ENCODE data around the gene GNAS. TPM values are rescaled to one million over a fixed set of nuclear protein-coding genes. Genes with fewer than 3 reads are reported as not detected.

The GNAS gene
- total RNA-seq, 1 donor from 2014 or later = 2,003 TPM

DNA sequence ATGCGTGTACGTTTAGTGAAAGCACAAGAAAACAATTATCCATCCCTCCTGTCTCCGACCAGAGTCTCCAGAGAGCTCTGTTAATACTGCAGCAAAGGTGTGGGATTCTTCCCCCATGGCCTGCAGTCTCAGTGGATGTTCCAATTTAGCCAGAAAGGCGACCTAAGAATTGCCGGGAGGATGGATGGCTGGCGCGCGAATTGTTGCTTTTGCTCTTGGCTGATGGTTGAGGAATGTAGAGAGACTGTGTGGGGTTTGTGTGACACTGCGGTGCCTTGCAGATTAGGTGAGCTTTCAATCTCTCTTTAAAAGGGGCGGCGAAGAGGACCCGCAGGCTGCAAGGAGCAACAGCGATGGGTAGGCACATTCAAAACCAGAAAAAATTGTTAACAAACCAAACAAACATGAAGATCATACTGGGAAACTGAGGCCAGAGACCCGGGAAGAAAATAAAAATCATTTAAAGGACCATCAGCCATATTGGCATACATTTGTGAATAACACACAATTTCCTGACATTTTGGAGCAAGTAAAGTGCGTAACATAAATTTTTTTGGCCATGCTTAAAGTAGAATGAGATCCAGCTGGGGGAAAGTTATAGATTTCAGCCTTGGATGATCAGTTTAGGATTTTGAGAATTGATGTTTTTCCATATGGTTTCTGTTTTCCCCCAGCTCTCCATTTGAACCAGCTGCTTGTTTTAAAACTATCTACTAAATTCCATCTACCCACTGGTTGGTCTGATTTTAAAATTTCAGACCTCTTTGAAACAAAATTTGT is 46.3 kb downstream of the GNAS start:
- Histone ChIP-seq H3K79me2 (ENCODE audit: insufficient read depth, low read length) (peaks cover 99% of the 10 kb centered on the region), H2AFZ (ENCODE audit: low read depth, low read length) (no peak overlapping the region), H3K9ac (ENCODE audit: low read length) (no peak overlapping the region), H3K27me3 (ENCODE audit: insufficient read depth, low read length) (no peaks in the 10 kb centered on the region), H3K36me3 (ENCODE audit: insufficient read depth, low read length) (peaks cover 23% of the 10 kb centered on the region), H4K20me1 (ENCODE audit: insufficient read depth, low read length) (peaks cover 99% of the 10 kb centered on the region), H3K27ac (ENCODE audit: low read depth, low read length) (no peak overlapping the region), H3K9me3 (ENCODE audit: insufficient read depth, low read depth, low read length) (no peaks in the 10 kb centered on the region), H3K4me1 (ENCODE audit: insufficient read depth, low read length) (peaks cover 22% of the 10 kb centered on the region), H3K4me2 (ENCODE audit: low read length) (no peak overlapping the region), H3K4me3 (ENCODE audit: insufficient read depth, low read depth, low read length) (no peak overlapping the region)
- H3K27ac Mint-ChIP-seq (ENCODE audit: unreplicated experiment) = peak overlapping the region; percentile 67
- H3K9me3 Mint-ChIP-seq (ENCODE audit: unreplicated experiment) = no peaks in the 10 kb centered on the region
- FAIRE-seq = no peak
- TF ChIP-seq, protein P1, sequence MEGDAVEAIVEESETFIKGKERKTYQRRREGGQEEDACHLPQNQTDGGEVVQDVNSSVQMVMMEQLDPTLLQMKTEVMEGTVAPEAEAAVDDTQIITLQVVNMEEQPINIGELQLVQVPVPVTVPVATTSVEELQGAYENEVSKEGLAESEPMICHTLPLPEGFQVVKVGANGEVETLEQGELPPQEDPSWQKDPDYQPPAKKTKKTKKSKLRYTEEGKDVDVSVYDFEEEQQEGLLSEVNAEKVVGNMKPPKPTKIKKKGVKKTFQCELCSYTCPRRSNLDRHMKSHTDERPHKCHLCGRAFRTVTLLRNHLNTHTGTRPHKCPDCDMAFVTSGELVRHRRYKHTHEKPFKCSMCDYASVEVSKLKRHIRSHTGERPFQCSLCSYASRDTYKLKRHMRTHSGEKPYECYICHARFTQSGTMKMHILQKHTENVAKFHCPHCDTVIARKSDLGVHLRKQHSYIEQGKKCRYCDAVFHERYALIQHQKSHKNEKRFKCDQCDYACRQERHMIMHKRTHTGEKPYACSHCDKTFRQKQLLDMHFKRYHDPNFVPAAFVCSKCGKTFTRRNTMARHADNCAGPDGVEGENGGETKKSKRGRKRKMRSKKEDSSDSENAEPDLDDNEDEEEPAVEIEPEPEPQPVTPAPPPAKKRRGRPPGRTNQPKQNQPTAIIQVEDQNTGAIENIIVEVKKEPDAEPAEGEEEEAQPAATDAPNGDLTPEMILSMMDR (IDR thresholded peaks at IDR 0.05; ENCODE audit: insufficient read depth, low read depth, low read length) = no peak
- TF ChIP-seq EZH2 (IDR thresholded peaks at IDR 0.05; ENCODE audit: insufficient read depth, low read length) = no peak
- H3K4me1 Mint-ChIP-seq (ENCODE audit: low read depth, unreplicated experiment) = peaks cover 55% of the 10 kb centered on the region
- peaks cover 9% of the 10 kb centered on the region for H3K36me3 Mint-ChIP-seq (ENCODE audit: low read depth, unreplicated experiment)
- no peak for DNase-seq (ENCODE audit: low read depth)
- peak overlapping the region; percentile 34 for H3K4me3 Mint-ChIP-seq (ENCODE audit: unreplicated experiment)
- no peaks in the 10 kb centered on the region for H3K27me3 Mint-ChIP-seq (ENCODE audit: low read depth, unreplicated experiment)

DNA sequence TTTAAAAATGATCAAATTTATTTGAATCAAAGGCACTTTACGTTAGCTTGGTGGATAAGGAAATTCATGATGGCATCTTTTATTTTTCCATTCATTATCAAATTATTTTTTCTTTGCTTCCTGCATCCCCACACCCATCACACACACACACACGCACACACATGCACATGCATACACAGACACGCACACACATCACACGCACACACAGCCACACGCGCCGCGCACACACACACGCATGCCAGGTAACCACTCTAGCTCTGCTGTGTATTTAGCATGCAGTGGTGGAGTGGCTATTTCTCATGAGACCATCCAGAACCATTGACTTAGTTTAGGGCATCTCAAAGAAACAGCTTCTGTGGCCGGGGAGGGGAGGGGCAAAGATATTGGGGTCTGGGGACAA is 47.0 kb downstream of the GNAS start:
- no peaks in the 10 kb centered on the region for H3K27me3 ChIP-seq (ENCODE audit: insufficient read depth, low read length)
- peaks cover 15% of the 10 kb centered on the region for H3K4me1 ChIP-seq (ENCODE audit: insufficient read depth, low read length)
- no peak overlapping the region for H3K9ac ChIP-seq (ENCODE audit: low read length)
- FAIRE-seq = no peak
- H3K36me3 Mint-ChIP-seq (ENCODE audit: low read depth, unreplicated experiment) = peaks cover 9% of the 10 kb centered on the region
- no peak for TF ChIP-seq EZH2 (IDR thresholded peaks at IDR 0.05; ENCODE audit: insufficient read depth, low read length)
- TF ChIP-seq, protein P1 (IDR thresholded peaks at IDR 0.05; ENCODE audit: insufficient read depth, low read depth, low read length) = no peak
- no peak overlapping the region for H3K4me3 ChIP-seq (ENCODE audit: insufficient read depth, low read depth, low read length)
- H3K79me2 ChIP-seq (ENCODE audit: insufficient read depth, low read length) = peaks cover 99% of the 10 kb centered on the region
- H3K27ac Mint-ChIP-seq (ENCODE audit: unreplicated experiment) = peak overlapping the region; percentile 77
- no peak overlapping the region for H3K27ac ChIP-seq (ENCODE audit: low read depth, low read length)
- no peak overlapping the region for H3K4me2 ChIP-seq (ENCODE audit: low read length)
- H2AFZ ChIP-seq (ENCODE audit: low read depth, low read length) = no peak overlapping the region
- H3K4me3 Mint-ChIP-seq (ENCODE audit: unreplicated experiment) = no peak overlapping the region
- DNase-seq (ENCODE audit: low read depth) = no peak
- H3K4me1 Mint-ChIP-seq (ENCODE audit: low read depth, unreplicated experiment) = peaks cover 53% of the 10 kb centered on the region
- peaks cover 99% of the 10 kb centered on the region for H4K20me1 ChIP-seq (ENCODE audit: insufficient read depth, low read length)
- no peaks in the 10 kb centered on the region for H3K9me3 ChIP-seq (ENCODE audit: insufficient read depth, low read depth, low read length)
- H3K27me3 Mint-ChIP-seq (ENCODE audit: low read depth, unreplicated experiment) = no peaks in the 10 kb centered on the region
- H3K9me3 Mint-ChIP-seq (ENCODE audit: unreplicated experiment) = no peaks in the 10 kb centered on the region
- peaks cover 27% of the 10 kb centered on the region for H3K36me3 ChIP-seq (ENCODE audit: insufficient read depth, low read length)

DNA sequence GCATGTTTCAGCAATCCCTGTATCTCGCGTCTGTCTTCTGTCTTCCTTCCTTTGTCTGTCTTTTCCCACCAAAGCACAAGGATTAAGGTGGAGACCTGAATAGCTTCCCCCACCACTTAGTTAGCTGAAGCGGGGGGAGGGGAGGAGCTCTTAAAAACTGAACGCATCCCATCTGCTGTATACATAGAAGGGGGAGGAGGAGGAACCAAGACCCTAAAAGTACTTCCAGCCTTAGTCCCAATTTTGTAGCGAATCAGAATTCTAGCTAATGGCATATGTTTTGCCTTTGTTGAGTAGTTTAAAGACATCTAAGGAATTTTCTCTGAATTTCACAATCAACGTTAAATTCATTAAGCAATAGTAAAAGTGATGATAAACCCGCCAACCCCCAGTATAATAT is 47.9 kb downstream of the GNAS start:
- DNase-seq (ENCODE audit: low read depth) (no peak), FAIRE-seq (no peak)
- peaks cover 36% of the 10 kb centered on the region for H3K36me3 ChIP-seq (ENCODE audit: insufficient read depth, low read length)
- peaks cover 99% of the 10 kb centered on the region for H4K20me1 ChIP-seq (ENCODE audit: insufficient read depth, low read length)
- Mint-ChIP-seq H3K36me3 (ENCODE audit: low read depth, unreplicated experiment) (peaks cover 11% of the 10 kb centered on the region), H3K9me3 (ENCODE audit: unreplicated experiment) (no peaks in the 10 kb centered on the region), H3K27me3 (ENCODE audit: low read depth, unreplicated experiment) (no peaks in the 10 kb centered on the region), H3K4me3 (ENCODE audit: unreplicated experiment) (no peak overlapping the region), H3K4me1 (ENCODE audit: low read depth, unreplicated experiment) (peaks cover 45% of the 10 kb centered on the region), H3K27ac (ENCODE audit: unreplicated experiment) (peak overlapping the region; percentile 11)
- peaks cover 6% of the 10 kb centered on the region for H3K4me1 ChIP-seq (ENCODE audit: insufficient read depth, low read length)
- H3K27ac ChIP-seq (ENCODE audit: low read depth, low read length) = no peak overlapping the region
- TF ChIP-seq EZH2 (IDR thresholded peaks at IDR 0.05; ENCODE audit: insufficient read depth, low read length) = no peak
- TF ChIP-seq, protein P1 (IDR thresholded peaks at IDR 0.05; ENCODE audit: insufficient read depth, low read depth, low read length) = no peak
- H3K4me2 ChIP-seq (ENCODE audit: low read length) = no peak overlapping the region
- H3K9ac ChIP-seq (ENCODE audit: low read length) = no peak overlapping the region
- H2AFZ ChIP-seq (ENCODE audit: low read depth, low read length) = no peak overlapping the region
- H3K4me3 ChIP-seq (ENCODE audit: insufficient read depth, low read depth, low read length) = no peak overlapping the region
- H3K27me3 ChIP-seq (ENCODE audit: insufficient read depth, low read length) = no peaks in the 10 kb centered on the region
- H3K9me3 ChIP-seq (ENCODE audit: insufficient read depth, low read depth, low read length) = no peaks in the 10 kb centered on the region
- peaks cover 99% of the 10 kb centered on the region for H3K79me2 ChIP-seq (ENCODE audit: insufficient read depth, low read length)
